Body of pancreas (tissue), 4 donors: Measurements from ENCODE around the gene DCDC2.

Experiments
- POLR2A ChIP-seq, 3 donors: fragments of 450-650 bp; IDR thresholded peaks; one replicate each; pipeline ENCODE4 v1.6.1; 2016; ENCODE audit warnings: antibody characterized with exemption in 3 of 3, mild to moderate bottlenecking in 2 of 3
- TF ChIP-seq, protein P1 (sequence below), 7 experiments: fragments of 450-650 bp in 4 of 7; fragments of 200-600 bp in 3 of 7; sonication (generic) in 3 of 7; IDR thresholded peaks; one replicate each; pipeline ENCODE4 v1.5.1; 2016 to 2019; ENCODE audit warnings: antibody characterized with exemption in 7 of 7

DNA sequence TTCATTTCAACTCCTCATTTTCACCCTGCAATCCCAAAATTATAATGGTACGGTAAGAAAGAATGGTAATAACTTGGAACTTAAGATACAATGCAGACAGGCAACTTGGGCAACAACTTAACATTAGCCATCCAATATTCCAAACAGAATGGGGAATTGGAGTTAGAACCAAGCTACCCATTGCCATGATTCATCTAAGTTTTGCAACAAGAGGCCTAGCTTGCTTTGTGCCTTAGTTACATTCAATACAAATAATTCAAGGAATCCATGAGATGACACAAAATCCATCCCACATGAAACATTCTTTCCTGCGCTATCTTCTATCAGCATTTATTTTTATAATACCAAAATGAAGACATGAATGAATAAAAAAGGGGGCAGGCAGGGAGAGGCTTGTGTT, 28.4 kb downstream of the DCDC2 start:
- TF ChIP-seq, protein P1, sequence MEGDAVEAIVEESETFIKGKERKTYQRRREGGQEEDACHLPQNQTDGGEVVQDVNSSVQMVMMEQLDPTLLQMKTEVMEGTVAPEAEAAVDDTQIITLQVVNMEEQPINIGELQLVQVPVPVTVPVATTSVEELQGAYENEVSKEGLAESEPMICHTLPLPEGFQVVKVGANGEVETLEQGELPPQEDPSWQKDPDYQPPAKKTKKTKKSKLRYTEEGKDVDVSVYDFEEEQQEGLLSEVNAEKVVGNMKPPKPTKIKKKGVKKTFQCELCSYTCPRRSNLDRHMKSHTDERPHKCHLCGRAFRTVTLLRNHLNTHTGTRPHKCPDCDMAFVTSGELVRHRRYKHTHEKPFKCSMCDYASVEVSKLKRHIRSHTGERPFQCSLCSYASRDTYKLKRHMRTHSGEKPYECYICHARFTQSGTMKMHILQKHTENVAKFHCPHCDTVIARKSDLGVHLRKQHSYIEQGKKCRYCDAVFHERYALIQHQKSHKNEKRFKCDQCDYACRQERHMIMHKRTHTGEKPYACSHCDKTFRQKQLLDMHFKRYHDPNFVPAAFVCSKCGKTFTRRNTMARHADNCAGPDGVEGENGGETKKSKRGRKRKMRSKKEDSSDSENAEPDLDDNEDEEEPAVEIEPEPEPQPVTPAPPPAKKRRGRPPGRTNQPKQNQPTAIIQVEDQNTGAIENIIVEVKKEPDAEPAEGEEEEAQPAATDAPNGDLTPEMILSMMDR (IDR thresholded peaks at IDR 0.05), result no peak
- TF ChIP-seq POLR2A (IDR thresholded peaks at IDR 0.05), result no peak
